ENCODE data around the gene GSTA3.
"Not testable (repeated sequence)": the region's sequence is repeated elsewhere in the genome, so short reads cannot be mapped to it uniquely, and the experiment has no call there.

Gene GSTA3

DNA sequence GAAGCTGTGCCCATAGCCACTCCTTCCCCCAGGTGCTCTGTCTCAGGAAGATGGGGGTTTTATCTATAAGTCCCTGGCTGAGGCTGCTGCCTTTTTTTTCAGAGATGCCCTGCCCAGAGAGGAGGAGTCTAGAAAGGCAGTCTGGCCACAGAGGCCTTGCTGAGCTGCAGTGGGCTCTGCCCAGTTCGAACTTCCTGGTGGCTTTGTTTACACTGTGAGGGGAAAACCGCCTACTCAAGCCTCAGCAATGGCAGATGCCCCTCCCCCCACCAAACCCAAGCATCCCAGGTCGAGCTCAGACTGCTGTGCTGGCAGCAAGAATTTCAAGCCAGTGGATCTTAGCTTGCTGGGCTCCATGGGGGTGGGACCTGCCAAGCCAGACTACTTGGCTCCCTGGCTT lies 53.4 kb downstream of the GSTA3 start:
- not testable (repeated sequence) for DNase-seq

DNA sequence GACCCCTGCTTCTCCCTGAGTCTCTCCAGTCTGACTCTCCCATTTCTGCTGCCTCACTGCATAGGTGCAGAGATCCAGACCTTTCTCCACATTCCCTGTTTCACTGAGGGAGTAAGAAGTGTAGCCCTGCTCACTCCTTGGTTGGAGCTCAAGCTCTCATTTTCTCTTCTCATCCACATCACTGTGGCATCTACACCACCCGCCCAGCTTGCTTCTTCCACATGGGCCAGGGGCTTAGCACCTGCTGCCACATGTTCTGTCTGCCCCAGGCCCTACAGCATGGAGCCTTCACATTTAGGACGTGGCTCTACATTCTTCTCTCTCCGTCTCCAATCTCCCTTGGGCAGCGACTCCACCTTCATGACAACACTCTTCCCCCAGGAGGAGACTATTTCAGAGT lies 60.4 kb downstream of the GSTA3 start:
- DNase-seq, result no peak

Measured in suppressor macrophage treated with lipopolysaccharide for 4 hours (primary cell).